NCI-H2227 (cell line): ENCODE data around the gene GTF2F1.
"Not testable (repeated sequence)": the region's sequence is repeated elsewhere in the genome, so short reads cannot be mapped to it uniquely, and the experiment has no call there.

Experiments
- DNase-seq: peaks from one replicate; lab custom pipeline; 2025; ENCODE audit not compliant: unreplicated experiment; lab: John Stamatoyannopoulos, UW

The GTF2F1 gene

GRCh38 chr19:6417713-6418561 lies 25.0 kb upstream of the GTF2F1 start:
- DNase-seq, result no peak

DNA sequence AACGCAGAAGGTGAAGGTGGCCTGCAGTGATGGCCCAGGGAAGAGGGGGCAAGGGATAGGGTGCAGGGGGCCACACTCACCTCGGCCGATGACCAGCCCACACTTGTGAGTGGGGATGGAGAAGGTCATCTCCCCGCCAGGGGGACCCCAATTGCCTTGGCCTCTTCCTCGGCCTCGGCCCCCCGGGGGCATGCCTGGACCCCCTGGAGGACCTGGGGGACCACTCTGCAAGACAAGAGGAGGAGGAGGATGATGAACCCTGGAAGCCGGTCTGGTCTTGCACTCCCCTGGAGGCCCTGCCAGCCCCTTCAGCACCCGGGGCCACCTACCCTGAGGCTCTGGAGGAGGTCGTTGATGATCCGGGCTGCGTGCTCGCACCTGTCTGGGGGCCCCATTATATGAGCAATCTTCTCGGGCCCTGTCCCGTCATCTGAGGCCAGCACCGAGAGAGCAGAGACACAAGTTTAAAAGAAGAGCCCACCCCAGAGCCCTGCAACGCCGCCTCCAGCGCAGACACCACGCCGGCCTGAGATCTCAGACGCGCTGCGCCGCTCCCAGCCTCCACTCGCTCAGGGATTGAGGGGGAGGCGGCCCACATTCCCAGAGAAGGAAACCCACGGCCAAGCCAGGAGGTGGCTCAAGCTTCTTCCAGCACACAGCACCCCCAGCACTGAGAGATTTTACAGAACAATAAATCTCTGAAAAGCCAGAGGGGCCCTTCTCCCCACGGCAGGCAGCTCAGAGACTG lies 23.9 kb upstream of the GTF2F1 start:
- DNase-seq, result no peak

GRCh38 chr19:6415591-6416190 lies 22.7 kb upstream of the GTF2F1 start:
- no peak for DNase-seq

DNA sequence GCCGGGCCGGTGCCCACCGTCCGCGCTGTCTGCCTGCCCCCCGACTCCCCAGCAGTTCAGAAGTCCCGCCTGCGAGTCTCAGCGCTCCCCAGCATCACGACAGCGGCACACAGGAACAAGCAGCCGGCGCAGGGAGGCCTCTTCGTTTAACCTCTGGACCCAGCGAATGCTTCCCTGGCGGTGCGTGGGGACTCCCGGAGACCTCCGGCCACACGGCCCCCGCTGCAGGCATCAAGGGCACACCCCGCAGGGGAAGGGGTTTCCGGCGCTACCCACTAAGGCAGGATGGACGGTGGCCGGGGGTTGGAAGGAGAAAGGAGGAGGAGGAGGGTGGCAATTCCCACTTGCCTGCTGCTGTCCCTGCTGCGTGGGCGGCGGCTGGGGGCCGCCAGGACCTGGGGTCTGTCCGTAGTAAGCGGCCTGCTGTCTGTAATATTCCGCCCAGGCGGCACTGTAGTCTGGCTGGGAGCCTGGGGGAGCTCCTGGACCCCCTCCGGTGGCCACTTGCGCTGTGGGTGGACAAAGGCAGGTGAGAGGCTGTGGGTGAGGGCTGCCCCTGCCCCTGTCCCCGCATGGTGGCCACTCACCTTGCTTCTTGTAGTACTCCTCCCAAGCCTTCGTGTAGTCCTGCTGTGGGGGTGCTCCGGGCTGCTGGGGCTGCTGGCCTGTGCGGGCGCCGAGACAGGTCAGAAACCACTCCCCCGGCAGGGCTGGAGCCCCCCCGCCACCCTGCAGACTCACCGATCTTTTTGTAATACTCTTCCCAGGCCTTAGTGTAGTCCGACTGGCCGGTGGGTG lies 22.0 kb upstream of the GTF2F1 start:
- no peak for DNase-seq

DNA sequence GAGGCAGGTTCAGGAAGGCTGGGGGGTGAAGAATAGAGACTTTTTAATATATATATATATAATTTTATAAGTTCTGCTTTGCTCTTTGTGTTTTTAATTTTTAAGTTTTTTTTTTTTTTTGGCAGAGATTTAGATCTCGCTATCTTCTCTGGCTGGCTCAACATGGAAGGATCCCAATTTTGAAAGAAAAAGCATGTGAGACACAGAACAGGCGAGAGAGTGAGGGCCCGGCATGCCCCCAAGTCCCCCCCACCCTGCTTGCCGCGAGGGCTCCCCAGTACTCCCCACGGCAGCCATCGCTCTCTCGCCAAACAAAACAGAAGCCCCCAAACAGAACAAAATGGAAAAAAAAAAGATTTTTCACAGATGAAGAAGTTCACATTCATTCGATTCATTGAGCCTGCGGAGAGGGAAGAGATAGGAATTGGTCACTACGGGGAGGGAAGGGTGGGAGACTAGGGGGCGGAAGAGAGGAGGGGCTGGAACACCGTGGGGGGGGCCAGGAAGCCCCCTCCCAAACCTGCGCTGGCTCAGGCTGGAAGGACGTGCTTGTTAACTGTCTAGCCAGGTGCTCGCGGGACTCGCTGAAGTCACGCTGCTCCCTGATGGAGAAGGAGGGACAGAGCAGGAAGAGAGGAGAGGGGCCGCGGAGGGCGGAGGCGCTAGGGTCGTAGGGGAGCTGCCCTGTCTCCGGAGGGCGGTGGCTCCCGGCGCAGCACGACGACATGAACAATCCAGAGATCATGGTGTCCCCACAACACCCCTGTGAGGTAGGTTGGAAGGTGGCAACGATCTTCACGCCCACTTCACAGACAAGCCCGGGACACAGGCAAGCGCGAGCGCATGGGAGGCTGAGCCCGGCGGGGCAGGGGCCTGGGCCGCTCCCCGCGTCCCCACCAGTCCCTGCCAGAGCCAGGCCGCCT lies 21.0 kb upstream of the GTF2F1 start:
- DNase-seq, result no peak

DNA sequence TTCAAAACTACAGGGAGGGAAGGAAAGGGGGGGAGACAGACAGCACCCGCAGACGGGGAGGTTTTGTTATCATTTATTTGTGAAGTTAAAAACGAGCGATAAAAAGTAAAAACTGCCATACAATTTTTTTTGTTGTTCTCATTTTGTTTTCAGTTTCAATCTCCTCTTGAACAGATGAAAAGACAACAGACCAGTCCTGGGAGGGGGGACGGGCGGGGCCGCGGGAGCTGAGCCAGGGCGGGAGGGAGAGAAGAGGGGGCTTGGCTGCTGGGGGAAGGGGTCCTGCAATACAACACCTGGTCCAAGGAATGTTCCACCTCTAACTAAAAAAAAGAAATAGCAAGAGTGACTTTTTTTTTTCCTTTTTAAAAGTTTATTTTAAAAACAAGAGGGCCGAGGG lies 20.3 kb upstream of the GTF2F1 start:
- no peak for DNase-seq

DNA sequence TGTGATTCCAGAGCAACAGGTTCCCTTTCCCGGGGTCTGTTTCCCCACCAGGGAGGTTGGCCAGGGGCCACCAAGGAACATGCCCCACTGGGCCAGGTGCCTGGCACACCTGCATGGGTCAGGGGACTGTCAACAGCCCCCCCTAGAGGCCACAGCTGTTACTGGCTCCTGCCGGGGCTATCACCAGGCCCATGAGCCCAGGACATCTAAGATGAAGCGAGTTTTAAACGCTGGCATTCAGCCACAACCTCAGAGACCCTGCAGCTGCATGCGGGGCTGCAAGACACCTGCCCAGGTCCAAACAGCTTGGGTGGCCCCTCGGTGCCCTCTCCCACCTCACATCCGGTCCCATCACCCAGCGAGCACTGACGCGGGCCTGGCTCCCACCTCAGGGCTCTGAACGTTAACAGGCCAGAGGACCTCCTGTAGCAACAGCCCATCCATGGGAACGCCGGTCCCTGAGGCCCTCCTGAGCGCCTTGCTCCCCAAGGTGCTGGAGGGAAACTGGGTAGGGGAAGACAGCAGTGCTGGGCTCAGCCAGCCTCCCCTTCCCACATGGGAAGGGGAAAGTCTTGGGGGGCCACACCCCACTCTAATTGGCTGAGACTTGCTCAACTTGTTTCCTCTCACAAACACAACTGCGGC lies 19.6 kb upstream of the GTF2F1 start:
- peak; percentile 14 for DNase-seq

DNA sequence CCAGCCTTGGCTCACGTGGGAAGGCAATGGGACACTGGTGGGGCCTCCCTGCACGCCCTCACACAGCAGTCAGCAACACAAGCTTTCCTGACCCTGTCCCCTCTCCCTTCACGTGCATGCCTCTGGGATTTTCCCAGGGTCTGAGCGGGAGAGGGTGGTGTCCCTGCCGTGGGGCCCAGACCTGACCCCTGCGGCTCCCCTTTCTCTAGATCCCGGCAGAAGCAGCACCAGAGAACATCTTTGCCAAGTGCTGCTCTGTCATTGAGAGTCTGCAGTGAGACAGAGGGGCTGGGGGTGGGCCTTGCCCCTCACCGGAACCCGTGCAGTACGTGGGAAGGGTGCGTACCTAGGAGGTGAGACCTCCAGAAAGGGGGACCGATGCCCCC lies 19.1 kb upstream of the GTF2F1 start:
- DNase-seq, result no peak

DNA sequence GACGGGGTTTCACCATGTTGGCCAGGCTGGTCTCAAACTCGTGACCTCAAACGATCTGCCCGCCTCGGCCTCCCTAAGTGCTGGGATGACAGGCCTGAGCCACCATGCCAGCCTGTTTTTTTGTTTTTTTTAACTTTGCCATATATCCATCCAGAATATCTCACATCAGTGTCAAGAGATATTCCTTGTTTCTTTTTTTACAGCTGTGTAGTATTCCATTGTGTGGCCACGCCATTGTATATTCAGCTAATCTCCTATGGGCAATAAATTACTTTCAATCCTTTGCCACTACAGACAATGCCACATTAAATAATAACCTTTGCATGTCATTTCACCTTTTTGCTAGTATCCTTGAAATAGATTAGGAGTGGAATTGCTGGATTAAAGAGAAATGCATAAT lies 16.4 kb upstream of the GTF2F1 start:
- DNase-seq, result no peak

DNA sequence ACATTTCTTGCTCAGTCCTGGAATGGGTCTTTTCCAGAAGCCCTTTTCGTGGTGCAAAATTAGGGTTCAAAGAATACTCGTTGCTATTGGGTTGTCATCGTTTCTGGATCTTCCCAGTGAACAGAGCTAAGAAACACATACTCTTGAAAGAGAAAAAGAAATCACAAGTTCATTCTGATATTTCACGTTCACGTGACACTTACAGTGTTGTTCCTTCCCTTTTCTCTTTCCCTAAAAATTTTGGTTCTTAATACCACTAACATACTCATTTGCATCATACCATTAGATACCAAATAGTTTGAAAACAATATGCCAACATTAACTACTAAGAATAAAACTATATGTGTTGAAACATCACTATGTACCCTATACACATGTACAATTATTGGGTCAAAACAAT lies 13.4 kb upstream of the GTF2F1 start:
- no peak for DNase-seq

DNA sequence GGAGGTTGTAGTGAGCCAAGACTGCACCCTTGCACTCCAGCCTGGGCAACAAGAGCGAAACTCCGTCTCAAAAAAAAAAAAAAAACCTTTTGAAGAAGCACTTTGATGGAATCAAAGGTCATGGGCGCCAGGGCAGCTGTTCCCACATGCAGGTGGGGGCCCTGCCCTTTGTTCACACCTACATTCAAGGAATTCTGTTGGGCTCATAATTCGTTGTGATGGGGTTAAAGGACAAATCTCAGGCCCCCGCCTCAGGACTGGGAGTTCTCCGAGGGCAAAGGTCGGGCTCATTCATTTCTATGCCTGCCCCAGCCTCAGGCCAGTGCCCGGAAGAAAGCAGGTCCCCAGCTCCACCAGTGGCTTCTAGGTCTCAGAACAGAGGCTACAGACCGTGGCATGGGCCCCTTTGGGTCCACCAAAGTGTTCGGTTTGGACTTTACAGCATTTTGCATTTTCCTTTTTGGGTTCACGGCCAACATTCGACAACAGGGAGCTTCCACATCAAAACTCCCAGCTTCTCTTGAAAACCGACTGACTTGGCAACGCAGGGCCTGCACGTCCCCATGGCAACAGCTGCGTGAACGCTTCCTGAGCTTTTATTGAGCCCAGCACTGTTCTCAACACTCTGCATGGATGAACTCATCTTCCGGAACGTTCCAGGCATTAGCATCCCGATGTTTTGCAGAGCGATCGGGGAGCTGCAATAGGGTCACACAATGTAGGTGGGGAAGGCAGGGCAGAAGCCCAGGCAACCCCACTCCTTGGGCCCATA lies 10.1 kb upstream of the GTF2F1 start:
- DNase-seq, result peak; percentile 60

GRCh38 chr19:6402058-6402457 lies 9.1 kb upstream of the GTF2F1 start:
- DNase-seq, result no peak

DNA sequence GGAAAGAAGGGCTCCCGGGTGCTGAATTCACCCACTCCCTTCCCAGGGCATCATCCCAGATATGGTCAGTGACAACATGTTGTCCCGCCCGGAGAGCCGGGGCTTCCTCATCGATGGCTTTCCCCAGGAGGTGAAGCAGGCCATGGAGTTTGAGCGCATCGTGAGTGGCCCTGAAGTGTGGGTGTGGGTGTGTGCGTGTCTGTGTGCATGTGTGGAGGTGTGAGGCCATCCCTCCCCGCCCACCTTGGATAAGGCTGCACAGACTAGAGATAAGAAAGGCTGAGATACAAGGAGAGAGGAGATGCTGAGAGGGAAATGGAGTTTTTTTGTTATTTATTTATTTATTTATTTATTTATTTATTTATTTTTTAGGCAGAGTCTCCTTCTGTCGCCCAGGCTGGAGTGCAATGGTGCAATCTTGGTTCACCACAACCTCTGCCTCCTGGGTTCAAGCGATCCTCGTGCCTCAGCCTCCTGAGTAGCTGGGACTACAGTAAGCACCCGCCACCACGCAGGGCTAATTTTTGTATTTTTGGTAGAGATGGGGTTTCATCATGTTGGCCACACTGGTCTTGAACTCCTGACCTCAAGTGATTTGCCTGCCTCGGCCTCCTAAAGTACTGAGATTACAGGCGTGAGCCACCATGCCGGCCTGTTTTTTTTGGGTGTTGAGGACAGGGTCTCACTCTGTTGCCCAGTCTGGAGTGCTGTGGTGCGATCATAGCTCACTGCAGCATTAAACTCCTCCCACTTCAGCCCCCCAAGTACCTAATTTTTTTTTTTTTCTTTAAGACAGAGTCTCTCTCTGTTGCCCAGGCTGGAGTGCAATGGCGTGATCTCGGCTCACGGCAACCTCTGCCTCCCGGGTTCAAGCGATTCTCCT lies 7.3 kb upstream of the GTF2F1 start:
- DNase-seq, result not testable (repeated sequence)

DNA sequence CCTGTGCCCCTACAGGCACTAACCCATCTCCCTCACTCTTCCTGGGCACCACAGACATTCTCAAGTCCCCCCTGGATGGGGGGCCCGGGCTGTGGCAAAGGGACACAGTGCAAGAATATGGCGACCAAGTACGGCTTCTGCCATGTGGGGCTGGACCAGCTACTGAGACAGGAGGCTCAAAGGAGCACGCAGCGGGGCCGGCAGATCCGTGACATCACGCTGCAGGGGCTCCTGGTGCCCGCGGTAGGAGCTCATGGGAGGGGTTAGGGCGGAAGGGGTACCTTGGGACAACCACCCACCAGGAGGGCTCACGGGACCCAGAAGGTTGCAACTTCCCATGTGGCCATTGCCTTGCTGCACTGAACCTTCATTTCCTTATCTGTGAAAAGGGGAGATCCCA lies 3.3 kb upstream of the GTF2F1 start:
- no peak for DNase-seq

DNA sequence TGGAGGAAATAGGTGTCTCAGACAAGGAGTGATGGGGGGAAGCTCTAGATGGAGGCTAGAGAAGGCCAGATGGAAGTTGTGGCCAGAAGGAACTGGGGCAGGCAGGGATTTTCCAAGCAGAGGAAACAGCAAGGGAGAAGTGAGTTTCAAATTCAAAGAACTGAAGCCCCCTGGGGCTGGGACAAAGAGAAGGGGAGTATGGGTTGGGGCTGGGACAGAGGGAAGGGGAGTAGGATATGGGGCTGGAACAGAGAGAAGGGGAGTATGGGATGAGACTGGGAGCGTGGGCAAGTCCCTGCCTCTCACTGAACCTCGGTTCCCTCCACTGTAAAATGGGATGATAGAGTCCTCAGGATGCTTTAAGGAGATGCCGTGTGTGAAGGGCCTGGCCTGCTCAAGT lies 1.9 kb upstream of the GTF2F1 start:
- DNase-seq, result no peak

DNA sequence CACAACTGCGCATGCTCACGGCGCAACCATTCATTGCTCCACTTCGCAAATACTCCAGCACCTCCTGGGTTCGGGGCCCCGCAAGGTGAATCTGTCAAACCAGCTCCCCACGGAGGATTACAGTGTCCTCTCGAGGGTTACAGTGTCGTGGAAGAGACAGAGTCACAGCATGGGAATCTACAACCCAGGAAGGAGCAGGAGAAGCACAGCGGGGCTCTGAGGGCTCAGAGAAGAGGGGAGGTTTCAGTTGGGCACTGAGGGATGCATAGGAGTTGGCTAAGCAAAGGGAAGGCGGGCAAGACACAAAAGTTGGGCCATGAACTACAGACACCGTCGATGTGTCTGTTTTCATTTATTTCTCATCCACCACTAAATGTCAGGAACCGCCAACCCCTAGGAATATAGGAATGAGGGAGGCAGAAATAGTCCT lies 1.0 kb upstream of the GTF2F1 start:
- DNase-seq, result no peak

DNA sequence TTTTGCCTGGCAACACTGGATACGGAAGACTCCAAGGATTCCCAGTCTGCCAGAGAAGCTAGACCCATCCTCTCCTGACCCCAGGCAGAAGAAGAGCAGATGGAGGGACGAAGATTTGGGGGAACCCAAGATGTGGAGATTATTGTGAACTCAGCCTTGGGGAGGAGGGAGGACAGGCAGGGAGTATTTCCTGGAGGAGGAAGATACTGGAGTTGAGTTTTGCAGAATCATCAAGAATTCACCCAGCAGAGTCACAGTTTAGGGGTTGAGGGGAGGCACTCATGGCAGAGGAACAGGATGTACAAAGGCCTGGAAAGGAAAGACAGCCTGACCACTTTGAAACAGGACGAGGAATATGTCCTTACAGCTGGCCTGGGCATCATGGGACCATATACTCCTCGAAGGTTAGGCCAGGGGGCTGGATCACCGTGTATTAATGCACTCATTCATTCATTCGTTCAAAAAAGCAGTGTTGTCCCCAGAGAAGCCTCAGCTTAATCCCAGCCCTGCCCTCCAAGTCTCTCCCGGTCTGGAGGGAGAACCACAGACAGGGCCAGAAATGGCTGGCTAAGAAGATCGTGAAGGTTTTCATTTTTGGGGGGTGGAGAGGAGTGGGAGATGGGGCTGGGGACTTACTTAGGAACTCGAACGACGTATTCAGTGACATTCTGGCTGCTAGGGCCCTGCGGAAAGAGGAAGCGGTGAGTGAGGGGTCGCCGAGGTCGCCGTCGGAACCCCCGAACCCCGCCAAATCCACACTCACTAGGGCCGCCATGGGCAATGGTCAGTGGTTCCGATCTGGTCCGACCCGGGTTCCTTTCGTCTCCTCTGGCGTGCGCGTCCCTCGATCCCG lies 517 bp downstream of the GTF2F1 start:
- no peak for DNase-seq
